SK-N-DZ (cell line): ENCODE results near the gene ALX4.

ENCODE experiments used
- DNase-seq: peaks from one replicate; pipeline ENCODE4 v3.0.0-alpha.2; 2015; ENCODE audit warnings: low spot score

The ALX4 gene

GRCh38 chr11:44335919-44336318 lies 26.0 kb upstream of the ALX4 start:
- no peak for DNase-seq

- no peak for DNase-seq
Observed at GRCh38 chr11:44335052-44335760, 25.3 kb upstream of the ALX4 start.

DNA sequence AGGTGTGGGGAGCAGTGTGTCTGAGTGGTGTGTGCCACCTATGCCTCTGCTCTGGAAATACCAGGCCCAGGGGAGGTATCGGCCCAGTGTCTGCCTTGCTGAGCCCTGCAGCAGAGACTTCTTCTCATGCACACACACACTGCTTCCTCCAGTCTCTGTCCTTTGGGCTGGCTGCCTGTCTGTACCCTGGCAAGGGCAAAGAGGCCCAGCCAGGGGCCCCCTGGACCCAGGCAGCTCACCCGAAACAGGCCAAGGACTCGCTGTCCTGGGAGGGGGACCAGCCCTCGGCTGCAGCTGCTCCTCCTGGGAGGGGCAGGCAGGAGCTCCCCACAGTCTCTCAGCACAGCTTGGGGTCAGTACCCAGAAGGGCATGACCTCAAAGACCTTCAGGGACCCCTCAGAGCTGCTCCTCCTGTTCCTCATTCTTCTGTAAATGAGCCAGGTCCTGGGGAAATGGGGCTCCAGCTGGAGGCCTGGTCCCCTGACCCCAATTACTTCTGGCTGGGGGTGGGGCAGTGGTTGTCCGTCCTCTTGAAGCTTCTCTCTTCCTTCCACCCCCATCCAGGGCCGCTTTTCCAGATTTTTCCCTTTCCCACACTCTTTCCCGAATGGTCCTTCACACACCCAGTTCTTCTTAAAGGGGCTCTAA lies 24.5 kb upstream of the ALX4 start:
- DNase-seq: no peak

DNA sequence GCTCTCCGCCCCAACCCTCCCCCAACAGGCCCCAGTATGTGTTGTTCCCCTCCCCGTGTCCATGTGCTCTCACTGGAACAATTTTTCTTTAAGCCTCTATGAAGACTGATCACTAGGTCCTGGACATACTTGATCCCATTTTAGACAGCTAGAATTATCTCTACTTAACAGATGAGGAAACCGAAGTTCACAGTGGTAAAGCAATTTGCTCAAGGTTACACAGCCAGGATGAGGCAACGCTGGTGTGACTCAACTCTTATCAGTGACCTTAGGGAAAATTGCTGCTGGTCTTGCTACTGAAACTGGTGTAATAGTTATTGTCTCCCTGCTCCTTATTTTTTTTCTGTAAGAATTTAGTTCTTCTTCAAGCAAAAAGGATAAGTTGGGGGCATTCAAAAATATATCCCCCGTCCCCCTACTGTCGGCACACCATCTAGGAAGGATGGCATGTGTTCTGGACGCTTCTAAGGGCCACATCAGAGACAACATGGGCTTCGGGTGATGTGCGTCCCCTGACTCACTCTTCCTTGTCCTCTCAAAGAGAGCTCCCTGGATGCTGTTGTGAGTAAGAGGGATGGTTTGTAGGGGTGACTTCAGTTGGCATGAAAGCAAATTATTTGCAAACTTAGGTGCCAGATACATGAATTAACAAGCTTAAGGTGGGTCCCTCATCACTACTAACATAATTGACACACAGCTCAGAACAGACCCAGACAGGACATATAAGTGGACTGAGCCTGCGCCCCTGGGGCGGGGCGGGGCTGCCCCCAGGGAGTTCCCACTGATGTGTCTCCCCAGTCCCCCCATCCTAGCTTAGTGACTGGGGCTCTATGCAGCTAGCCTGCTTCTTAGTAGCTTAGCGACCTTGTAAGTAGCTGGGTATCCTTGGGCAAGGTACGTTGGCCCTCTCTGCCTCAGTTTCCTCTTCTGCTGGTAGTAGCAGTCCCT lies 23.6 kb upstream of the ALX4 start:
- DNase-seq: no peak

DNA sequence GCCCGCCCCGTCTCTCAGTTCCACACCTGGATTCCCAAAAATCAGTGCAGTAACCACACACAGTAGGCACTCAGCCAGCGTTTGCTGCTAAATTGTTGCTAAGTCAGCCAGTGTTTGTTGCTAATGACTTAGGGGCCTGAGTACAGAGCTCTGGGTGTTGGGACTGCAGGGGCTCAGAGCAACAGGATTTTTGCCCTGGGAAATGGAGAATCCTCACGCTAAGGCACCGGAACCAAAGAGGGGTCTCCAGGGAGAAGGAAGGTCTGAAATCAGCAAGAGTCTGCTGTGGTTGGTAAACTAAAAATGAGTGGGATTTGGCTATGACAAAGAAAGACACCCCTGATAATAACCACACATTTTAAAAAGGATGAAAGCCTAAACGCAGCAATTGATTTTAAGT lies 22.7 kb upstream of the ALX4 start:
- DNase-seq: no peak

DNA sequence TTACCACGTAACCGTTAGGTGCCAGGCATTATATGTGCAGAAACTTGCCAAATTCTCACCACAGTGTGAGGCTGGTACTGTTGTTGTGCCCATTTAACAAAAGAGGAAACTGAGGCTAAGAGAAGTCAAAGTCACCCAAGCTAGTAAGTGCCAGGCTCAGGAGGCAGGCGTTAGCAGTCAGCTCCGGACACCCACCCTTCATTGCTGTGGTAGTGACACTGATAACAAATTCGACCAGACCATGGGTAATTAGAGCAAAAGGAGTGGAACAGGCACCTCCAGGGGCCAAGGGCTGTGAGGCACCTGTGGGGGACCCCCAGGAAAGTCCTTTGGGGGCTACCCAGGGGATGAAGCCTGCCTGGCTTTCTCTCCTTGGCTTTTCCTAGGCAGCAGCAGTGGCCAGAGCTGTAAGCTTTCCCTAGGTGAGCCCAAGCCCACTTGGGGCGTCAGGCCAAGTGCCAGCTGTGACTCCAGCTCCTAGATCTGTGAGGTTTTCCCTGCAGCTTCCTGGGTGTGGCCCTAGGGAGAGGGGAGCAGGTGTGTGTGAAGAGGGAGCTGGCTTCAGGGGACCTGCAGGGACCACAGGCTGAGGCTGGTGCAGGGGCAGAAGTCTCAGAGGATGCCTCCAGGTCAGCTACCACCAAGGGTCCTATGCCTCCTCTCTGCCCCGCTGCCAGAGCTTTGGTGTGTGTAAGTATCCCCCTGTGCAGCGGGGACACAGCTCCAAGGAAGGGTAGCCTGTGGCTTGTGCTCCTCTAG lies 19.7 kb upstream of the ALX4 start:
- no peak for DNase-seq

DNA sequence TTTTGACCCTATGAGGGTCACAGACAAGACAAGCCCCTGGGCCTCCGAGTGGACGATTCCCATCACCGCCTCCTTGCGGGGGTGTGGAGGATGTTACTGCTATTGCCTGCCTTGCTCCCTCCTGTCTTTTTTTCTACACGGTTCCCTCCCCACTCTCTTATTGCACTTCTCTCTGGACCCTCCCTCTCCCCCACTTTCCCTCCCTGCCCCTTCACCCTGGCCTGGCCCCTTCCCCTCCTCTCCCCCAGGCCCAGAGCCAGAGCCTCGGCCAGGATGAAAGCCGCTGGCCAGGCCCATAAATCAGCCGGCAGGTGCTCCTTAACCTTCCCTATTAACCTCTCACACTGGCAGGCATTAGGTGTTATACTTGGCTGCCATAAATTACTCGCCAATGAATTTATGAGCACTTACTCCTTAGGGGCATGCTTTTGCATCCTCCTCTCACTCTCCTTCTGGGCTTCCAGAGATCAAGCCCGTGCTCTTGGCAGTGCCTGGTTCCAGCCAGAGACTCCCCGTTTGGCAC lies 18.3 kb upstream of the ALX4 start:
- DNase-seq: no peak

DNA sequence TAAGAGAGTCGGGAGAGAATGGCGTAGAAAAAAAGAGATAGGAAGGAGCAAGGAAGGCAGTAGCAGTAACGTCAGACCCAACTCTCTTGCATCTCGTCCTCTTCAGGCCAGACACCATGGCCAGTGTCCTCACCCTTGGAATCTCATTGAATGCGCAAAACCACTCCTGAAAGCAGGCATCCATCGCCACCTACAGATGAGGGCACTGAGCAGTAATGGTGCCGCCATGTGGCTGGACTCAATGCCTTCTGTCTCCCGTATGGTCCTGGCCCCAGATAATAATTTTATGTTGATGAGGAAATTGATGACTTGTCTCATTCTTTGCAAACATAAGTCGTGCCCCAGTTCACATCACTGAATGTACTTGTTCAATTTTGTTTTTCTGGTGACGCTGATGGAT lies 17.8 kb upstream of the ALX4 start:
- DNase-seq: no peak

- DNase-seq: no peak
Observed at GRCh38 chr11:44326615-44327475, 16.9 kb upstream of the ALX4 start.

GRCh38 chr11:44325698-44326097 lies 15.8 kb upstream of the ALX4 start:
- DNase-seq: no peak

- no peak for DNase-seq
Observed at GRCh38 chr11:44324749-44325525, 15.0 kb upstream of the ALX4 start.

DNA sequence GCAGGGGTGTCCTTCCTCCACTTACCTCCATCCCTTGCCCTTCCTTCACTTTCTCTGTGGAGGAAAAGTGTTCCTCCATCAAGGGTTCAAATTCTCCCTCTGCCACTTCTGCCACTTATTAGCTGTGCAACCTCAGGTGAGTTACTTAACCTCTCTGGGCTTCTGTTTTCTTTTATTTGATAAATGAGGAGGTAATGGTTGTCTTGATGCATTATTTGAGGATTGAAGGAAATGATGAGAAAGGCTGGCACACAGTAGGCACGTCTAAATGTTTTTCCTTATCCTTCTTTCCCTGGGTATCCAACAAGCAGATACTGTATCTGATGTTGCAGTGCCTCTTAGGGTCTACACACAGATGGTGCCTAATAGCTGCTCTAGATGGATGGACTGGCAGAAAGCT lies 14.3 kb upstream of the ALX4 start:
- no peak for DNase-seq

GRCh38 chr11:44322243-44322642 lies 12.3 kb upstream of the ALX4 start:
- DNase-seq: no peak

DNA sequence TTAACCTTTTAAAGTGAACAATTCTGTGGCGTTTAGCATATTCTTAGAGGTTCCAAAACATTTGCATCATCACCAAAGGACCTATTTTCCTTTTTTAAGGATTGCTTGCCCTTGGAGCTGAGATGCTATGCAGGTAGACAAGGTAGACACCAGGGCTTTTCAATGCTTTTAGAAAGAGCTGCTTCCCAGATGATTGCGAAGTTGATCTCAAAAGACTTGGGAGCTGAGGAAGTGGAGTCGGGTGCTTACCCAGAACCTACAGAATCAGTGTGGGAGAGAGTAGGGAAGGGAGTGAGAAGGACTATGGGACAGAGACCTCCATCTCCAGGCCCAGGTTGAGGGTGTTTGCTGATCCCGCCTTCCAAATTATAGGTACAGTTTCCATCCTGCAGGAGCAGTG lies 11.1 kb upstream of the ALX4 start:
- no peak for DNase-seq

GRCh38 chr11:44320289-44320973 lies 10.5 kb upstream of the ALX4 start:
- no peak for DNase-seq

- no peak for DNase-seq
Observed at GRCh38 chr11:44319552-44320288, 9.8 kb upstream of the ALX4 start.

GRCh38 chr11:44319170-44319551 lies 9.2 kb upstream of the ALX4 start:
- no peak for DNase-seq

DNA sequence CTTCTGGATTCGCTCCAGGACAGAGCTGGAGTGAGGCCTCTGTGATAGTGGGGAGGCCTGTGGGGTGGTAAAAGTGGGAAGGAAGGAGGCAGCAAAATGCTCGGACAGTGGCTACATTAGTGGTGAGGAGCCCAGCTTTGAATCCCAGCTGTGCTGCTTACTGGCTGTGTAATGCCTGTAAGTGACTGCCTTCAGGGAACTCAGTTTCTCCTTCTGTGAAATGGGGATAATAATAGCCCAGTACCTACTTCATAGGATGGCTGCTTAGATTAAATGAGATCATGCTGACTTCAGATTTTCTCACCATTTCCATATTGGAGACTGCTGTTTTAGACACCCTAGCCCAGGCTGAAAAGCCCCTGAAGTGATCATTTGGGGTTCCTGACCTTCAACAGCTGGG lies 8.4 kb upstream of the ALX4 start:
- no peak for DNase-seq
